Right lobe of liver (tissue), 6 donors: Measurements from ENCODE around the gene LAS1L. TPM values are rescaled to one million over a fixed set of nuclear protein-coding genes. Genes with fewer than 3 reads are reported as not detected.

Experiments
- ATAC-seq, 4 donors: fragments of 200-7000 bp; cut with Tn5 transposase; one replicate each; pipeline ENCODE4 v1.9.1; 2020; ENCODE audit warnings: mild to moderate bottlenecking in 4 of 4, moderate library complexity in 4 of 4
- DNase-seq, 3 donors: peaks; one replicate each; pipeline ENCODE4 v3.0.0-alpha.2; 2020
- H3K27ac ChIP-seq, 3 donors: fragments of 200-600 bp; one replicate each; pipeline ENCODE4 v1.8.0; 2022
- H3K27me3 ChIP-seq, 2 donors: fragments of 200-600 bp; one replicate each; pipeline ENCODE4 v1.8.0; 2022
- H3K36me3 ChIP-seq, 4 donors: fragments of 200-600 bp; sonication (generic) in 1 of 4; one replicate each; pipeline versions ENCODE4 v1.5.1 to v1.8.0; 2017 to 2022; ENCODE audit warnings: control low read depth in 1 of 4
- H3K4me1 ChIP-seq, 4 donors: fragments of 200-600 bp; sonication (generic) in 1 of 4; one replicate each; pipeline versions ENCODE4 v1.5.1 to v1.8.0; 2017 to 2022; ENCODE audit warnings: control low read depth in 1 of 4
- H3K4me3 ChIP-seq, 3 donors: fragments of 200-600 bp; one replicate each; pipeline ENCODE4 v1.8.0; 2022
- H3K9me3 ChIP-seq, 4 donors: fragments of 200-600 bp; sonication (generic) in 1 of 4; one replicate each; pipeline versions ENCODE4 v1.5.1 to v1.8.0; 2017 to 2022; ENCODE audit warnings: control low read depth in 1 of 4
- CTCF ChIP-seq, 4 donors: fragments of 200-600 bp in 3 of 4; fragments of 450-650 bp in 1 of 4; IDR thresholded peaks; one replicate each; pipeline versions ENCODE4 v1.5.1 to v1.8.0; 2016 to 2022; ENCODE audit warnings: antibody characterized with exemption in 4 of 4, mild to moderate bottlenecking in 2 of 4
- POLR2A ChIP-seq: fragments of 450-650 bp; IDR thresholded peaks from one replicate; pipeline ENCODE4 v1.6.1; 2017; ENCODE audit warnings: antibody characterized with exemption, mild to moderate bottlenecking
- WGBS: methylation state at CpG from one replicate; pipeline ENCODE4 v1.1.6; 2018; ENCODE audit warnings: low coverage, low lambda C conversion rate; ENCODE audit not compliant: insufficient coverage; ENCODE audit errors: missing lambda C conversion rate; 5-methylcytosine and 5-hydroxymethylcytosine counted together
- intact Hi-C, 2 donors: fragments of 100-400 bp; cut with DNase I; formaldehyde crosslinking; loops; one replicate each; pipeline versions ENCODE4 v1.11.2 to v1.14.1; 2022
- long read RNA-seq: library from polyadenylated mRNA; unstranded; transcript quantifications from one replicate; pipeline ENCODE4 v2.0.0, GENCODE V29; 2019
- total RNA-seq, 6 experiments: library from RNA; depleted of rRNA in 2 of 6; stranded (reverse); fragments of >200 nt in 2 of 6; fragmentation: NEBNext Ultra II Directional in 3 of 6; extraction: Animal tissue kit (Norgen Biotek cat#: 25700) in 3 of 6; gene quantifications; one replicate each; pipeline versions ENCODE4 v1.1.0 to v1.2.4, GENCODE V29; 2016 to 2023
- donor health status: DM: no; HTN: yes; CAD: no.
- donor health status: DM: no; HTN: no; CAD: no.
- donor health status: DM: no; HTN: no; CAD: no.
- donor health status: DM: no; HTN: yes; CAD: no.
- donor health status: DM: no; HTN: yes; CAD: no.

Gene LAS1L
- total RNA-seq = 10 to 100 TPM; 11.3 to 17.4 (median 14.8) TPM
- long read RNA-seq, partial matches to known transcripts = 2 of 7 reads
- long read RNA-seq, other reads (novel, unspliced or antisense) = 2 of 7 reads

GRCh38 chrX:65534450-65535292 is at the start of gene LAS1L:
TSS of gene LAS1L (minus strand) at chrX:65534787. CDS start at chrX:65534715, 72 bp downstream.
- H3K4me3 ChIP-seq = peak within 1 kb of the TSS; percentile 62 to 83 (median 75)
- H3K27ac ChIP-seq = peak within 1 kb of the TSS in 2 of 3 donors; percentile 6 to 15
- ATAC-seq (peak; percentile 98 to 100 (median 99)), DNase-seq (peak; percentile 88 to 93 (median 90))
- intact Hi-C loops = no loop called here
- peaks cover 0 to 4% (median 0%) of the 10 kb centered on the region in 4 donors for H3K4me1 ChIP-seq
- WGBS = 14% methylated on average over 36 of the region's 50 CpGs
- no peaks in the 10 kb centered on the region for H3K36me3 ChIP-seq
- H3K9me3 ChIP-seq = no peaks in the 10 kb centered on the region
- no peaks in the 10 kb centered on the region for H3K27me3 ChIP-seq
- TF ChIP-seq CTCF (IDR thresholded peaks at IDR 0.05) (no peak), POLR2A (peak; percentile 69)

GRCh38 chrX:65582450-65583082 is 48.0 kb upstream of the LAS1L start:
- 42% methylated on average over 4 of the region's 4 CpGs for WGBS
- intact Hi-C loops = loop anchor here (10.0 kb wide), 1 partner anchor 402 kb away; no protein-coding TSS in a partner anchor
- H3K27me3 ChIP-seq = peaks cover 0 to 3% of the 10 kb centered on the region in 2 donors
- H3K4me3 ChIP-seq = no peak overlapping the region
- no peaks in the 10 kb centered on the region for H3K9me3 ChIP-seq
- H3K27ac ChIP-seq = no peak overlapping the region
- no peaks in the 10 kb centered on the region for H3K36me3 ChIP-seq
- TF ChIP-seq POLR2A (no peak), CTCF (IDR thresholded peaks at IDR 0.05) (no peak)
- H3K4me1 ChIP-seq = no peaks in the 10 kb centered on the region
- ATAC-seq (no peak), DNase-seq (no peak)

- intact Hi-C loops = loop anchor here (10.0 kb wide), 1 partner anchor 403 kb away; no protein-coding TSS in a partner anchor
- H3K27me3 ChIP-seq = peaks cover 0 to 3% of the 10 kb centered on the region in 2 donors
- ATAC-seq = peak; percentile 87 to 99 (median 95)
- TF ChIP-seq CTCF (IDR thresholded peaks at IDR 0.05) (peak; percentile 75 to 85 (median 84)), POLR2A (no peak)
- no peaks in the 10 kb centered on the region for H3K36me3 ChIP-seq
- peak in 2 of 3 donors; percentile 27 to 50 for DNase-seq
- WGBS = 4% methylated on average over 10 of the region's 12 CpGs
- H3K9me3 ChIP-seq = no peaks in the 10 kb centered on the region
- no peak overlapping the region for H3K4me3 ChIP-seq
- no peaks in the 10 kb centered on the region for H3K4me1 ChIP-seq
- no peak overlapping the region for H3K27ac ChIP-seq
These were observed 47.2 kb upstream of the LAS1L start for GRCh38 chrX:65581661-65582339.

GRCh38 chrX:65578346-65578745 is 43.8 kb upstream of the LAS1L start:
- DNase-seq (no peak), ATAC-seq (no peak)
- no peak overlapping the region for H3K27ac ChIP-seq
- H3K27me3 ChIP-seq = peaks cover 0 to 3% of the 10 kb centered on the region in 2 donors
- intact Hi-C loops = no loop called here
- H3K9me3 ChIP-seq = no peaks in the 10 kb centered on the region
- H3K4me1 ChIP-seq = no peaks in the 10 kb centered on the region
- no peak for TF ChIP-seq CTCF (IDR thresholded peaks at IDR 0.05)
- no peak for TF ChIP-seq POLR2A
- no peaks in the 10 kb centered on the region for H3K36me3 ChIP-seq
- H3K4me3 ChIP-seq = no peak overlapping the region
